CD4-positive, alpha-beta T cell treated with Interferon alpha-2 for 1 hour (primary cell): ENCODE data around the gene FOXJ1.

Experiments
- DNase-seq, 2 donors: peaks; one replicate each; pipeline ENCODE4 v3.0.0-alpha.2; 2020 to 2022

Gene FOXJ1

GRCh38 chr17:76089680-76090516 is 51.1 kb downstream of the FOXJ1 start:
- no peak for DNase-seq

- no peak for DNase-seq
Measured at GRCh38 chr17:76088868-76089576, 52.0 kb downstream of the FOXJ1 start.

DNA sequence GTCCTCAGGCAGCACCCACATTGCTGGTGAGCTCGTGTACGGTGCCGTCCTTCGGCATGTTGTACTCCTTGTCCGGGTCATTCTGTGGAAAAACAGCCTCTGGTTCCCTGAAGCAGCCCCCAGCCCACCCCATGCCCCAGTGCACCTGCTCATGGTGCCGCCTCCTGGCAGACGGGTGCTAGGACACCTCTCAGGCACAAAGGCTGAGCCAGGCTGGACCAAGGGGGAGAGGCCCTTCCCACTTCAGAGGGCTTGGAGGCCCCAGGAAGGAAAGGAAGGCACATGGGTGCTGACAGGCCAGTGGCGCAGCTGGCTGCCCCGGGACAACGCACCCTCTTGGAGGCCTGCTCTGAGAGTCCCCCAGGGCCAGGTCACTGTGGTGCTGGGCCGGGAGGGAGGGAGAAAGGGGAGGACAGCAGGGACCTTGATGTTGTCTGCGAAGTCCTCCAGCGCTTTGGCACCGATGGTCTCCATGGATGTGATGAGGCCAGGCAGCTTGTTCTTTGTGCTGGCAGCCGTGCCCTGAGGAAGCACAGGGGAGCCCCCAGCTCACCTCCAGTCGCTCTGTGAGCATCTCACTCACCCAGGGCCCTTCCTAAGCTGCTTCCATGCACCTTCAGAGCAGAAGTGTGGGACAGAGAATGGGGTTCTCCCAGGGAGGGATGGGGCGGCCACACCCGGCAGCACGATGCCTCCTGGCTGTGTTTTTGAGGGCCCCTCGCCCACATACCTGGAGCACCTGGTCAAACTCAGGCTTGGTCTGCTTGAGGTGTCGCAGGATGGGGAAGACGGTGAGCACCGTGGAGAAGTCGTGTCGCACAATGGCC is 52.8 kb downstream of the FOXJ1 start:
- DNase-seq, result no peak

GRCh38 chr17:76087531-76087930 is 53.5 kb downstream of the FOXJ1 start:
- DNase-seq, result no peak

DNA sequence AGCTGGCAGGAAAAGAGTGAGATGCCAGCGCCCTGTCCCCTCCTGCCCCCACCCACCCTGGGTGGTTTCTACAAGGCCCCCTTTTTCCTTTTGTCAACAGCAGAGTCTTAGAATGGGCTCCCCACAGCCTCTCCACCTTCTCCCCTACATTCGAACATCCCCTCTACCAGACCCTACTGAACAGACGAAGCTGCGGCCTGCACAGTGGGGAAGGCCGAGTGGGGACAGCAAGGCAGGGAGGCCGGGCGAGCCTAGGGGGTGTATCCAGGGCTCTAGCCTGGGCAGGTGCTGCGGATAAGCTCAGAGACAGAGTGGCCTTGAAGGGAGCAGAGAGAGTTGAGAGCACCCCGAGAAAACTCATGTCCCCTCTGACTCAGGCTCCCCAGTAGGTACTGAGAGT is 54.7 kb downstream of the FOXJ1 start:
- no peak for DNase-seq
